ENCODE data around the gene AZIN2.

- TF ChIP-seq, protein P1, sequence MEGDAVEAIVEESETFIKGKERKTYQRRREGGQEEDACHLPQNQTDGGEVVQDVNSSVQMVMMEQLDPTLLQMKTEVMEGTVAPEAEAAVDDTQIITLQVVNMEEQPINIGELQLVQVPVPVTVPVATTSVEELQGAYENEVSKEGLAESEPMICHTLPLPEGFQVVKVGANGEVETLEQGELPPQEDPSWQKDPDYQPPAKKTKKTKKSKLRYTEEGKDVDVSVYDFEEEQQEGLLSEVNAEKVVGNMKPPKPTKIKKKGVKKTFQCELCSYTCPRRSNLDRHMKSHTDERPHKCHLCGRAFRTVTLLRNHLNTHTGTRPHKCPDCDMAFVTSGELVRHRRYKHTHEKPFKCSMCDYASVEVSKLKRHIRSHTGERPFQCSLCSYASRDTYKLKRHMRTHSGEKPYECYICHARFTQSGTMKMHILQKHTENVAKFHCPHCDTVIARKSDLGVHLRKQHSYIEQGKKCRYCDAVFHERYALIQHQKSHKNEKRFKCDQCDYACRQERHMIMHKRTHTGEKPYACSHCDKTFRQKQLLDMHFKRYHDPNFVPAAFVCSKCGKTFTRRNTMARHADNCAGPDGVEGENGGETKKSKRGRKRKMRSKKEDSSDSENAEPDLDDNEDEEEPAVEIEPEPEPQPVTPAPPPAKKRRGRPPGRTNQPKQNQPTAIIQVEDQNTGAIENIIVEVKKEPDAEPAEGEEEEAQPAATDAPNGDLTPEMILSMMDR (IDR thresholded peaks at IDR 0.05): no peak
- TF ChIP-seq POLR2A (IDR thresholded peaks at IDR 0.05) (no peak), EP300 (IDR thresholded peaks at IDR 0.05; ENCODE audit: low read depth) (no peak)
Observed at GRCh38 chr1:33146003-33146402, 65.0 kb downstream of the AZIN2 start.
